GM18909 (cell line): Measurements from ENCODE around the gene S100A14.

ENCODE experiments used
- ATAC-seq: cut with Tn5 transposase; IDR thresholded peaks from one replicate; pipeline ENCODE4 v1.9.1; 2021; ENCODE audit warnings: mild to moderate bottlenecking; ENCODE audit not compliant: unreplicated experiment, poor library complexity

Gene S100A14

GRCh38 chr1:153616144-153616916, at the start of gene S100A14:
TSS of gene S100A14 (minus strand) at chr1:153616325. CDS start at chr1:153615858, 467 bp downstream.
- no peak for ATAC-seq

GRCh38 chr1:153663211-153663610, 47.1 kb upstream of the S100A14 start:
- no peak for ATAC-seq

GRCh38 chr1:153662269-153662668, 46.1 kb upstream of the S100A14 start:
- no peak for ATAC-seq

- ATAC-seq, result no peak
Measured at GRCh38 chr1:153661111-153661708, 45.1 kb upstream of the S100A14 start.

- no peak for ATAC-seq
Measured at GRCh38 chr1:153659656-153660055, 43.5 kb upstream of the S100A14 start.

GRCh38 chr1:153659175-153659534, 43.0 kb upstream of the S100A14 start:
- no peak for ATAC-seq

GRCh38 chr1:153658400-153659174, 42.5 kb upstream of the S100A14 start, which contains the start of gene SNAPIN:
TSS of gene SNAPIN (plus strand) at chr1:153658703. CDS start at chr1:153658744, 41 bp downstream.
- ATAC-seq, result peak; percentile 89

GRCh38 chr1:153655333-153655732, 39.2 kb upstream of the S100A14 start:
- no peak for ATAC-seq

- no peak for ATAC-seq
Measured at GRCh38 chr1:153652805-153653500, 36.8 kb upstream of the S100A14 start.

GRCh38 chr1:153651771-153652170, 35.6 kb upstream of the S100A14 start:
- ATAC-seq, result no peak

GRCh38 chr1:153649863-153650235, 33.7 kb upstream of the S100A14 start:
- no peak for ATAC-seq

GRCh38 chr1:153649137-153649862, 33.2 kb upstream of the S100A14 start:
- ATAC-seq, result no peak

GRCh38 chr1:153648000-153648643, 32.0 kb upstream of the S100A14 start:
- ATAC-seq, result no peak

GRCh38 chr1:153647346-153647714, 31.2 kb upstream of the S100A14 start:
- no peak for ATAC-seq

- no peak for ATAC-seq
Measured at GRCh38 chr1:153646672-153647345, 30.7 kb upstream of the S100A14 start.

- ATAC-seq, result no peak
Measured at GRCh38 chr1:153643816-153644215, 27.7 kb upstream of the S100A14 start.

GRCh38 chr1:153643100-153643499, 27.0 kb upstream of the S100A14 start:
- ATAC-seq, result no peak

- no peak for ATAC-seq
Measured at GRCh38 chr1:153642161-153642560, 26.0 kb upstream of the S100A14 start.

- no peak for ATAC-seq
Measured at GRCh38 chr1:153640861-153641260, 24.7 kb upstream of the S100A14 start.
